BLaER1 treated with 17β-estradiol and CSF1 and Interleukin-3, amounts not matched to agents 10 nM and 100 nM (cell line): ENCODE measurements around the gene GLP1R.

Experiments
- H3K27ac ChIP-seq, 11 experiments: shearing (Covaris generic); formaldehyde crosslinking; 2 replicates each; pipeline ENCODE4 v1.8.1; 2022
- H3K27me3 ChIP-seq, 11 experiments: shearing (Covaris generic); formaldehyde crosslinking; 2 replicates each; pipeline ENCODE4 v1.8.1; 2022
- H3K36me3 ChIP-seq, 11 experiments: shearing (Covaris generic); formaldehyde crosslinking; 2 replicates each; pipeline ENCODE4 v1.8.1; 2022
- H3K4me1 ChIP-seq, 10 experiments: shearing (Covaris generic); formaldehyde crosslinking; 2 replicates each; pipeline ENCODE4 v1.8.1; 2022
- H3K4me2 ChIP-seq, 11 experiments: shearing (Covaris generic); formaldehyde crosslinking; 2 replicates each; pipeline ENCODE4 v1.8.1; 2022
- H3K4me3 ChIP-seq, 10 experiments: shearing (Covaris generic); formaldehyde crosslinking; 2 replicates each; pipeline ENCODE4 v1.8.1; 2022
- H3K9ac ChIP-seq, 11 experiments: shearing (Covaris generic); formaldehyde crosslinking; 2 replicates each; pipeline ENCODE4 v1.8.1; 2022
- H3K9me3 ChIP-seq, 11 experiments: shearing (Covaris generic); formaldehyde crosslinking; replicated peaks in 1 of 11; 2 replicates each; pipeline ENCODE4 v1.8.1; 2022
- H4K20me1 ChIP-seq, 11 experiments: shearing (Covaris generic); formaldehyde crosslinking; 2 replicates each; pipeline ENCODE4 v1.8.1; 2022
- Cebpa-rat ChIP-seq, 11 experiments: shearing (Covaris generic); IDR thresholded peaks; 2 replicates each; pipeline ENCODE4 v1.8.1; 2022

GLP1R gene

GRCh38 chr6:39050453-39051112, 2.0 kb downstream of the GLP1R start:
- H3K27ac ChIP-seq: peak overlapping the region in 4 of 11 experiments; percentile 2 to 40 (median 23); a peak in 3 of 22 replicates
- peak overlapping the region in 6 of 10 experiments; percentile 15 to 76 (median 72); a peak in 4 of 20 replicates for H3K4me3 ChIP-seq
- peaks cover 0 to 53% (median 19%) of the 10 kb centered on the region in 11 experiments; a peak in 16 of 22 replicates for H4K20me1 ChIP-seq
- peaks cover 18 to 39% (median 33%) of the 10 kb centered on the region in 11 experiments for H3K27me3 ChIP-seq
- H3K4me2 ChIP-seq: peak overlapping the region; percentile 95 to 99 (median 98)
- H3K36me3 ChIP-seq: 0 out of 22 replicates have a peak, but pooled peaks cover 0 to 9% (median 0%) of the 10 kb centered on the region in 11 experiments
- H3K9me3 ChIP-seq: no peaks in the 10 kb centered on the region
- H3K9ac ChIP-seq: peak overlapping the region in 1 of 11 experiments; percentile 4; a peak in 3 of 22 replicates
- no peak for TF ChIP-seq Cebpa-rat (IDR thresholded peaks at IDR 0.05)
- H3K4me1 ChIP-seq: peaks cover 52 to 66% (median 57%) of the 10 kb centered on the region in 10 experiments

- Histone ChIP-seq H3K36me3 (peaks cover 0 to 18% (median 0%) of the 10 kb centered on the region in 11 experiments; a peak in 4 of 22 replicates), H3K9me3 (no peaks in the 10 kb centered on the region), H3K4me3 (peak overlapping the region in 6 of 10 experiments; percentile 13 to 46 (median 22); a peak in 4 of 20 replicates), H3K9ac (peak overlapping the region in 2 of 11 experiments; percentile 23 to 32; a peak in 3 of 22 replicates), H3K27me3 (peaks cover 18 to 39% (median 33%) of the 10 kb centered on the region in 11 experiments), H3K27ac (peak overlapping the region in 3 of 11 experiments; percentile 2 to 40 (median 12); a peak in 3 of 22 replicates), H3K4me1 (peaks cover 52 to 66% (median 57%) of the 10 kb centered on the region in 10 experiments), H4K20me1 (peaks cover 0 to 53% (median 19%) of the 10 kb centered on the region in 11 experiments; a peak in 16 of 22 replicates), H3K4me2 (peak overlapping the region; percentile 95 to 99 (median 98))
- TF ChIP-seq Cebpa-rat (IDR thresholded peaks at IDR 0.05): no peak
Measured at GRCh38 chr6:39051399-39052122, 3.0 kb downstream of the GLP1R start.

- H3K36me3 ChIP-seq: peaks cover 0 to 31% (median 3%) of the 10 kb centered on the region in 11 experiments; a peak in 10 of 22 replicates
- peak overlapping the region in 10 of 11 experiments; percentile 64 to 99 (median 98); a peak in 17 of 22 replicates for H3K4me2 ChIP-seq
- peaks cover 50 to 63% (median 53%) of the 10 kb centered on the region in 10 experiments for H3K4me1 ChIP-seq
- no peak overlapping the region for H3K27ac ChIP-seq
- no peaks in the 10 kb centered on the region for H3K9me3 ChIP-seq
- no peak overlapping the region for H3K4me3 ChIP-seq
- no peak overlapping the region for H3K9ac ChIP-seq
- no peak for TF ChIP-seq Cebpa-rat (IDR thresholded peaks at IDR 0.05)
- peaks cover 16 to 24% (median 23%) of the 10 kb centered on the region in 11 experiments for H3K27me3 ChIP-seq
- H4K20me1 ChIP-seq: peaks cover 0 to 53% (median 19%) of the 10 kb centered on the region in 11 experiments; a peak in 16 of 22 replicates
Measured at GRCh38 chr6:39053016-39053624, 4.5 kb downstream of the GLP1R start.

- Histone ChIP-seq H3K27ac (no peak overlapping the region), H3K4me1 (peaks cover 43 to 54% (median 47%) of the 10 kb centered on the region in 10 experiments), H3K9me3 (no peaks in the 10 kb centered on the region), H3K36me3 (peaks cover 0 to 40% (median 12%) of the 10 kb centered on the region in 11 experiments; a peak in 15 of 22 replicates), H4K20me1 (peaks cover 0 to 53% (median 19%) of the 10 kb centered on the region in 11 experiments; a peak in 16 of 22 replicates), H3K4me2 (peak overlapping the region in 6 of 11 experiments; percentile 64 to 99 (median 98); a peak in 11 of 22 replicates), H3K9ac (no peak overlapping the region), H3K27me3 (peaks cover 7 to 15% (median 14%) of the 10 kb centered on the region in 11 experiments), H3K4me3 (no peak overlapping the region)
- TF ChIP-seq Cebpa-rat (IDR thresholded peaks at IDR 0.05): no peak
Measured at GRCh38 chr6:39053854-39054576, 5.4 kb downstream of the GLP1R start.

- TF ChIP-seq Cebpa-rat (IDR thresholded peaks at IDR 0.05): no peak
- Histone ChIP-seq H3K36me3 (peaks cover 0 to 46% (median 18%) of the 10 kb centered on the region in 11 experiments; a peak in 15 of 22 replicates), H3K4me3 (no peak overlapping the region), H3K9ac (no peak overlapping the region), H3K27me3 (peaks cover under 1 to 8% (median 7%) of the 10 kb centered on the region in 11 experiments; a peak in 19 of 22 replicates), H3K4me2 (no peak overlapping the region), H3K27ac (no peak overlapping the region), H3K4me1 (peaks cover 37 to 47% (median 41%) of the 10 kb centered on the region in 10 experiments), H4K20me1 (peaks cover 0 to 46% (median 13%) of the 10 kb centered on the region in 11 experiments; a peak in 15 of 22 replicates), H3K9me3 (no peaks in the 10 kb centered on the region)
Measured at GRCh38 chr6:39054577-39055142, 6.1 kb downstream of the GLP1R start.

- Histone ChIP-seq H4K20me1 (peaks cover 0 to 36% (median 3%) of the 10 kb centered on the region in 11 experiments; a peak in 10 of 22 replicates), H3K27me3 (no peaks in the 10 kb centered on the region), H3K4me3 (no peak overlapping the region), H3K9ac (no peak overlapping the region), H3K4me1 (peaks cover 27 to 37% (median 31%) of the 10 kb centered on the region in 10 experiments), H3K9me3 (no peaks in the 10 kb centered on the region), H3K27ac (no peak overlapping the region), H3K36me3 (peaks cover 0 to 47% (median 18%) of the 10 kb centered on the region in 11 experiments; a peak in 15 of 22 replicates), H3K4me2 (no peak overlapping the region)
- no peak for TF ChIP-seq Cebpa-rat (IDR thresholded peaks at IDR 0.05)
Measured at GRCh38 chr6:39055661-39056060, 7.1 kb downstream of the GLP1R start.

GRCh38 chr6:39056191-39056590, 7.6 kb downstream of the GLP1R start:
- H3K36me3 ChIP-seq: peaks cover 0 to 47% (median 18%) of the 10 kb centered on the region in 11 experiments; a peak in 15 of 22 replicates
- H3K4me2 ChIP-seq: no peak overlapping the region
- H3K27me3 ChIP-seq: no peaks in the 10 kb centered on the region
- no peak overlapping the region for H3K4me3 ChIP-seq
- H3K27ac ChIP-seq: no peak overlapping the region
- no peak for TF ChIP-seq Cebpa-rat (IDR thresholded peaks at IDR 0.05)
- peaks cover 21 to 32% (median 26%) of the 10 kb centered on the region in 10 experiments for H3K4me1 ChIP-seq
- H3K9me3 ChIP-seq: no peaks in the 10 kb centered on the region
- H3K9ac ChIP-seq: no peak overlapping the region
- peaks cover 0 to 31% (median 0%) of the 10 kb centered on the region in 11 experiments; a peak in 6 of 22 replicates for H4K20me1 ChIP-seq
